HepG2 (cell line): ENCODE measurements around the gene NSMF. TPM values are rescaled to one million over a fixed set of nuclear protein-coding genes. Genes with fewer than 3 reads are reported as not detected.

Experiments
- ARNTL ChIP-seq: sonication (generic); formaldehyde crosslinking; IDR thresholded peaks from 2 replicates; pipeline ENCODE4 v1.4.0; 2020; ENCODE audit warnings: mild to moderate bottlenecking, missing genetic modification reagents
- HNRNPLL ChIP-seq: fragments of 200-400 bp; formaldehyde crosslinking; IDR thresholded peaks from 2 replicates; pipeline ENCODE4 v1.6.1; 2017; ENCODE audit warnings: mild to moderate bottlenecking, low read depth, low read length; ENCODE audit not compliant: poor library complexity, severe bottlenecking
- ZNF235 ChIP-seq: sonication (generic); formaldehyde crosslinking; IDR thresholded peaks from 2 replicates; pipeline ENCODE4 v1.8.1; 2023; ENCODE audit warnings: mild to moderate bottlenecking, missing genetic modification reagents, borderline replicate concordance
- ZNF460 ChIP-seq: sonication (generic); formaldehyde crosslinking; IDR thresholded peaks from 2 replicates; pipeline ENCODE4 v1.5.1; 2020; ENCODE audit warnings: missing genetic modification reagents, mild to moderate bottlenecking, borderline replicate concordance
- ZNF841 ChIP-seq: sonication (generic); formaldehyde crosslinking; IDR thresholded peaks from 2 replicates; pipeline ENCODE4 v1.8.1; 2023; ENCODE audit warnings: missing genetic modification reagents, borderline replicate concordance
- polyA plus RNA-seq, 8 experiments: library from polyadenylated mRNA; depleted of rRNA in 3 of 8; stranded (reverse) in 7 of 8; unstranded in 1 of 8; fragments of >200 nt; fragmentation: Illumina TruSeq in 4 of 8; extraction: Trizol in 4 of 8; gene quantifications; 2 replicates each; pipeline versions ENCODE4 v1.2.1 to v1.2.3, GENCODE V29; 2011 to 2016; ENCODE audit warnings: low read depth in 4 of 8, missing spikeins in 1 of 8, mixed read lengths in 1 of 8; ENCODE audit not compliant: insufficient read depth in 1 of 8
- total RNA-seq, 5 experiments: library from RNA; depleted of rRNA; stranded (reverse); fragments of >200 nt; fragmentation: Illumina TruSeq; extraction: Trizol; gene quantifications; 2 replicates each; pipeline ENCODE4 v1.2.3, GENCODE V29; 2016; ENCODE audit warnings: low read depth in 1 of 5
- TF ChIP-seq, protein P1 (sequence below), 2 experiments: fragments of 450-650 bp in 1 of 2; sonication (generic) in 1 of 2; formaldehyde crosslinking in 1 of 2; IDR thresholded peaks; 2 replicates each; pipeline versions ENCODE4 v1.6.1 to v1.8.0; 2016 to 2022; ENCODE audit warnings: antibody characterized with exemption in 1 of 2, mild to moderate bottlenecking in 1 of 2, missing genetic modification reagents in 1 of 2
- TF ChIP-seq, protein P2 (sequence below): fragments of 450-650 bp; IDR thresholded peaks from 2 replicates; pipeline ENCODE4 v1.6.1; 2016
- TF ChIP-seq, protein P3 (sequence below): sonication (generic); formaldehyde crosslinking; IDR thresholded peaks from 2 replicates; pipeline ENCODE4 v1.4.0; 2020; ENCODE audit warnings: missing genetic modification reagents
- TF ChIP-seq, protein P4 (sequence below): sonication (generic); formaldehyde crosslinking; IDR thresholded peaks from 2 replicates; pipeline ENCODE4 v1.4.0; 2020; ENCODE audit warnings: mild to moderate bottlenecking, missing genetic modification reagents

The NSMF gene
- total and polyA plus RNA-seq, 2 of the 13 experiments (the other 11 are each of a cell fraction or from before 2014, with no cell fraction given): 44.3 to 183 TPM

DNA sequence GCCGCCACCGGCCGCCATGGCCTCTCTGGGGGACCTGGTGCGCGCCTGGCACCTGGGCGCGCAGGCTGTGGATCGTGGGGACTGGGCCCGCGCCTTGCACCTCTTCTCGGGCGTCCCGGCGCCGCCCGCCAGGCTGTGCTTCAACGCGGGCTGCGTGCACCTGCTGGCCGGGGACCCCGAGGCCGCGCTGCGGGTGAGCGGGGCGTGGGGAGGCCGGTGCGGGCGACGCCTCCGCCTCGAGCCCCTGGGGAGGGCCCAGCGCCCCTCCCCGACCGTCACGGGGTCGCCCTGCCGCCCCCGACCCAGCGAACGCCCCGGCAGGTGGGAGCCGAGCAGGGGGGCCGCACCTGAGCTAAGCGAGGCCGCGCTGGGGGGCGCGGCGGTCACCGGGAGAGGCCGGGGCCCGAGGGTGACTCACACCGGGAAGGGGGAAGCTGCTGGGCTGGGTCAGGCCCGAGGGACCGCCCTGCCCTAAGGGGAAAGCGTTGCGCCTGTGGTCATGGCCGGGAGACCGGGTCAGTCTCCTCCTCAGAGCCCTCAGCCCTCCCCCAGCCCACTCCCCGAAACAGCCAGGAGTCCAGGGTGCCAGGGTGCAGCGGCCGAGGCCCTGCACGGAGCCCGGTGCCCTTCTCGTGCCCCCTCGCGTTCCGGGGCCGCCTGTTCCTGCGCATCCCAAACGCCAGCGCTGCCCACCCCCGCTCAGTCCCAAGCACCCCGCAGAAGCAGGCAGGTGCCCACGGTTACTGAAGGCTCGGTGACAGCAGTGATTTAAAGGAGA is 35.4 kb downstream of the NSMF start (continued):
- TF ChIP-seq, protein P1, sequence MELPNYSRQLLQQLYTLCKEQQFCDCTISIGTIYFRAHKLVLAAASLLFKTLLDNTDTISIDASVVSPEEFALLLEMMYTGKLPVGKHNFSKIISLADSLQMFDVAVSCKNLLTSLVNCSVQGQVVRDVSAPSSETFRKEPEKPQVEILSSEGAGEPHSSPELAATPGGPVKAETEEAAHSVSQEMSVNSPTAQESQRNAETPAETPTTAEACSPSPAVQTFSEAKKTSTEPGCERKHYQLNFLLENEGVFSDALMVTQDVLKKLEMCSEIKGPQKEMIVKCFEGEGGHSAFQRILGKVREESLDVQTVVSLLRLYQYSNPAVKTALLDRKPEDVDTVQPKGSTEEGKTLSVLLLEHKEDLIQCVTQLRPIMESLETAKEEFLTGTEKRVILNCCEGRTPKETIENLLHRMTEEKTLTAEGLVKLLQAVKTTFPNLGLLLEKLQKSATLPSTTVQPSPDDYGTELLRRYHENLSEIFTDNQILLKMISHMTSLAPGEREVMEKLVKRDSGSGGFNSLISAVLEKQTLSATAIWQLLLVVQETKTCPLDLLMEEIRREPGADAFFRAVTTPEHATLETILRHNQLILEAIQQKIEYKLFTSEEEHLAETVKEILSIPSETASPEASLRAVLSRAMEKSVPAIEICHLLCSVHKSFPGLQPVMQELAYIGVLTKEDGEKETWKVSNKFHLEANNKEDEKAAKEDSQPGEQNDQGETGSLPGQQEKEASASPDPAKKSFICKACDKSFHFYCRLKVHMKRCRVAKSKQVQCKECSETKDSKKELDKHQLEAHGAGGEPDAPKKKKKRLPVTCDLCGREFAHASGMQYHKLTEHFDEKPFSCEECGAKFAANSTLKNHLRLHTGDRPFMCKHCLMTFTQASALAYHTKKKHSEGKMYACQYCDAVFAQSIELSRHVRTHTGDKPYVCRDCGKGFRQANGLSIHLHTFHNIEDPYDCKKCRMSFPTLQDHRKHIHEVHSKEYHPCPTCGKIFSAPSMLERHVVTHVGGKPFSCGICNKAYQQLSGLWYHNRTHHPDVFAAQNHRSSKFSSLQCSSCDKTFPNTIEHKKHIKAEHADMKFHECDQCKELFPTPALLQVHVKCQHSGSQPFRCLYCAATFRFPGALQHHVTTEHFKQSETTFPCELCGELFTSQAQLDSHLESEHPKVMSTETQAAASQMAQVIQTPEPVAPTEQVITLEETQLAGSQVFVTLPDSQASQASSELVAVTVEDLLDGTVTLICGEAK (IDR thresholded peaks at IDR 0.05): no peak
- TF ChIP-seq, protein P1 (CRISPR knock-in tag; IDR thresholded peaks at IDR 0.05): no peak
- TF ChIP-seq, protein P2, sequence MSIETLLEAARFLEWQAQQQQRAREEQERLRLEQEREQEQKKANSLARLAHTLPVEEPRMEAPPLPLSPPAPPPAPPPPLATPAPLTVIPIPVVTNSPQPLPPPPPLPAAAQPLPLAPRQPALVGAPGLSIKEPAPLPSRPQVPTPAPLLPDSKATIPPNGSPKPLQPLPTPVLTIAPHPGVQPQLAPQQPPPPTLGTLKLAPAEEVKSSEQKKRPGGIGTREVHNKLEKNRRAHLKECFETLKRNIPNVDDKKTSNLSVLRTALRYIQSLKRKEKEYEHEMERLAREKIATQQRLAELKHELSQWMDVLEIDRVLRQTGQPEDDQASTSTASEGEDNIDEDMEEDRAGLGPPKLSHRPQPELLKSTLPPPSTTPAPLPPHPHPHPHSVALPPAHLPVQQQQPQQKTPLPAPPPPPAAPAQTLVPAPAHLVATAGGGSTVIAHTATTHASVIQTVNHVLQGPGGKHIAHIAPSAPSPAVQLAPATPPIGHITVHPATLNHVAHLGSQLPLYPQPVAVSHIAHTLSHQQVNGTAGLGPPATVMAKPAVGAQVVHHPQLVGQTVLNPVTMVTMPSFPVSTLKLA: no peak
- TF ChIP-seq ARNTL (CRISPR knock-in tag) (no peak), HNRNPLL (no peak), ZNF460 (CRISPR knock-in tag) (no peak), ZNF235 (CRISPR knock-in tag) (no peak; the same call in 1 of the 2 replicates), ZNF841 (no peak)
- TF ChIP-seq, protein P3, sequence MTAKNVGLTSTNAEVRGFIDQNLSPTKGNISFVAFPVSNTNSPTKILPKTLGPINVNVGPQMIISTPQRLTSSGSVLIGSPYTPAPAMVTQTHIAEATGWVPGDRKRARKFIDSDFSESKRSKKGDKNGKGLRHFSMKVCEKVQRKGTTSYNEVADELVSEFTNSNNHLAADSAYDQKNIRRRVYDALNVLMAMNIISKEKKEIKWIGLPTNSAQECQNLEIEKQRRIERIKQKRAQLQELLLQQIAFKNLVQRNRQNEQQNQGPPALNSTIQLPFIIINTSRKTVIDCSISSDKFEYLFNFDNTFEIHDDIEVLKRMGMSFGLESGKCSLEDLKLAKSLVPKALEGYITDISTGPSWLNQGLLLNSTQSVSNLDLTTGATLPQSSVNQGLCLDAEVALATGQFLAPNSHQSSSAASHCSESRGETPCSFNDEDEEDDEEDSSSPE (CRISPR knock-in tag): no peak
- TF ChIP-seq, protein P4, sequence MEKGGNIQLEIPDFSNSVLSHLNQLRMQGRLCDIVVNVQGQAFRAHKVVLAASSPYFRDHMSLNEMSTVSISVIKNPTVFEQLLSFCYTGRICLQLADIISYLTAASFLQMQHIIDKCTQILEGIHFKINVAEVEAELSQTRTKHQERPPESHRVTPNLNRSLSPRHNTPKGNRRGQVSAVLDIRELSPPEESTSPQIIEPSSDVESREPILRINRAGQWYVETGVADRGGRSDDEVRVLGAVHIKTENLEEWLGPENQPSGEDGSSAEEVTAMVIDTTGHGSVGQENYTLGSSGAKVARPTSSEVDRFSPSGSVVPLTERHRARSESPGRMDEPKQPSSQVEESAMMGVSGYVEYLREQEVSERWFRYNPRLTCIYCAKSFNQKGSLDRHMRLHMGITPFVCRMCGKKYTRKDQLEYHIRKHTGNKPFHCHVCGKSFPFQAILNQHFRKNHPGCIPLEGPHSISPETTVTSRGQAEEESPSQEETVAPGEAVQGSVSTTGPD (CRISPR knock-in tag): no peak
